ENCODE data around the gene ERCC4. TPM values are rescaled to one million over a fixed set of nuclear protein-coding genes. Genes with fewer than 3 reads are reported as not detected.
"Not testable (repeated sequence)": the region's sequence is repeated elsewhere in the genome, so short reads cannot be mapped to it uniquely, and the experiment has no call there.

ERCC4 gene
- total RNA-seq = 5.2 TPM

DNA sequence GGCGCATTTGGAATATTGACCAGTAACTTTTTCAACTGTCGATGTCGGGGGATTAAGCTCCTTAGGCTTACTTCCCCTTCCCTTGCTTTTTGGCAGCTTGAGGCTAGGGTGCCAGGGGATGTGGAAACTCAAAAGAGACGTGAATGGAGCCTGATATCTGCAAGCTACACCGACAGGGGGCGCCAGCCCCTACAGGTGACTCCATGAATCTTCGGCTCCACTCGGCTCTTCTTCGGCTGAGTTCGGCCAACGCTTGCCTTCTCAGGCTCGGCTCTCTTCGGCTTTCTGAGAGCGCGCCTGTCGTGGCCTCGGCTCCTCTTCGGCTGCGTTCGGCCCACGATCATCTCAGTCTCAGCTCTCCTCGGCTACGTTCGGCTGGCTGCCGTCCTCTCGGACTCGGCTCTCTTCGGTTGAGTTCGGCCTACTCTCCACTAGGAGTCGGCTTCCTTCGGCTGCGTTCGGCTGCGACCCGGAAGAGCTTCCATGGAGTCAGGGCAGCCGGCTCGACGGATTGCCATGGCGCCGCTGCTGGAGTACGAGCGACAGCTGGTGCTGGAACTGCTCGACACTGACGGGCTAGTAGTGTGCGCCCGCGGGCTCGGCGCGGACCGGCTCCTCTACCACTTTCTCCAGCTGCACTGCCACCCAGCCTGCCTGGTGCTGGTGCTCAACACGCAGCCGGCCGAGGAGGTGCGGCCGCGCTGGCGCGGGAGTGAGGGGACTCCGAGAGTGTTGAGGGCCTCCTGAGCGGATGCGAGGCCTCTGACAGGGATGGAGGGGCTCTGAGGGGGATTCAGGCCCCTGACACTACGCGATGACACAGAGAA, at the start of gene ERCC4:
Gene ERCC4, plus strand, starts transcription at position 472 of the 827 bp plus-strand sequence. Its CDS starts 12 bp downstream, at position 484.
- ATAC-seq (peak; percentile 95), DNase-seq (ENCODE audit: low spot score) (peak; percentile 100)

DNA sequence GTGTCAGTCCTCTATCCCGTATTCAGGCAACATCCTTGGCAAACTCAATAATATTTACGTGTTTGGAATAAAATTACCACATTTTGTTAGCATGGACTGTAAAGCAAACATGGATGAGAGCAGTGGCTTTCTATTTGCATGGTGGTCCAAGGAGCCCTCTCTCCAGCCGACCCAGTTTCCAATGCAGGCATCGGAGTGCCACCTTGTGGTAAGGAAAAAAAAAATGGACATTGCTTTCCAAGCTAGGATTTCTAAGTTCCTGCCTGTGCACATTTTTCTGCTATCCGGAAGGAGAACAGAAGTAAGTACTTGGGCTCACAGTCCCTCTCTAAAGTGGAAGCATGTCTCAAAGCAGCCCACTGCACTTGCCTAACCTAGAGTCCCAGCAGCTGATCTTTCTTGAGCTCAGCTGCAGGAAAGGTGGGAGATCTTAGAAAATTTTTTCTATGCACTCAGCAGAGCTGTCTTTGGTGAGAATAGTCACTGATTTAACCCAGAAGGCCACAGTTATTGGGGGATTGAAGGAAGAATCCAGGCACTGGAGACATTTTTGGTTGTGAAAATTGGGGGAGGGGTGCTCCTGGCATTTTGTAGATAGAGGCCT, 46.0 kb upstream of the ERCC4 start:
- ATAC-seq (peak; percentile 68), DNase-seq (ENCODE audit: low spot score) (no peak)

DNA sequence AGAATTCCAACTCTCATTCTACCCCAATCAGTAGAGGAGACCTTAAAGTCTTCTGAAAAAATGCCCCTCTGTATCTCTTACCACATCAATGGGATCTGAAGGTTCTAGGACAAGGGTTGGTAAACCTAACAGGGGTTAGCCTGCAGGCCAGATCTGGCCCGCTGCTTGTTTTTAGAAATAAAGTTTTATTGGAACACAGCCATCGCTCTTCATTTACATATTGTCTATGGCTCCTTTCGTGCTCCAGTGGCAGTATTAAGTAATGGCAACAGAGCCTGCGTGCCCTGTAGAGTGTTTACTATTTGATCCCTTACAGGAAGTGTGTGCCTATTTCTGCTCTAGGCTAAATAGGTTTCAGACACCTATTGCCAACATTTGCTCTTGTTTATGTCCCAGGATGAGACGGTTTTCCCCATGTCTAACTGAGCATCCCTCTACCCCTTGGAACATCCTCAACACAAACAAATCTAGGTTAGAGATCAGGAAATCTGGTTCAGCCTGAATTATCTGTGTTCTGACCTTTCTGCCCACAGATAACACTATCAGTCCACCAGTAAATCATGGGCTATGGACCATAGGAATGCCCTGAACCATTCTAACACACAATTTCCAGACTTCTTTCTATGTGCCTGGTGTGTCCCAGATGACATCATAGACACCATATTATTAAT, 44.2 kb upstream of the ERCC4 start:
- DNase-seq (ENCODE audit: low spot score) (no peak), ATAC-seq (no peak)

DNA sequence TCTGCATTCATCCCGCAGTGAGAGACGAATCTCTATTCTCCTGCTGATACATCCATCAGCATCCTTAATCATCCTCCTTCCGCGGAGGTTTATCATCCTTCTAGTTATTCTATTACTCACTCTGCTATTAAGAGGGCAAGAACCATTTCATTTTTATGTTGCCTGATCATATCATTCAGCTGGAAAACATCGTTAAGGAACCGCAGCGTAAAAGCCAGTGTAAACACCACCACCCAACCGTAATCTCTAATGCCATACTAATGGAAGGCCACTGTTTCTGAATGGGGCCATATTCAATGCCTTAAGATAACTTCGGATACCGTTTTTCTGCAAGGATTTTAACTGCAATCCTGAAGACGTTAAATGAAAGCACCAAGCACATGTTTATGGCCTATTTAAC, 36.7 kb upstream of the ERCC4 start:
- DNase-seq (ENCODE audit: low spot score) (no peak), ATAC-seq (no peak)

DNA sequence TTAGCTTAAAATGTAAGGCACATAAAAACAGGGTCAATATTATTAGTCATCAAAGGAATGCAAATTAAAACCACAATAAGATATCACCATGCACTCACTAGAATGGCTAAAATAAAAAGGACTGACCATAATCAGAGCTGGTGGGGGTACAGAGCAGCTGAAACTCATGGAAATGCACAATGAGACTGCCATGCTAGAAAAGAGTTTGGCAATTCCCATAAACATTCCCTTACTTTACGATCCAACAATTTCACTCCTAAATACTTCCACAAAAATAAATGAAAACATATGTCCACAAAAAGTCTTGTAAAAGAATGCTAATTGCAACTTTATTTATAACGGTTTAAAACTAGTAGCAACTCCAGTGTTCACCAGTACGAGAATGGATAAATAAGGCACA, 36.1 kb upstream of the ERCC4 start:
- ATAC-seq (no peak), DNase-seq (ENCODE audit: low spot score) (no peak)

DNA sequence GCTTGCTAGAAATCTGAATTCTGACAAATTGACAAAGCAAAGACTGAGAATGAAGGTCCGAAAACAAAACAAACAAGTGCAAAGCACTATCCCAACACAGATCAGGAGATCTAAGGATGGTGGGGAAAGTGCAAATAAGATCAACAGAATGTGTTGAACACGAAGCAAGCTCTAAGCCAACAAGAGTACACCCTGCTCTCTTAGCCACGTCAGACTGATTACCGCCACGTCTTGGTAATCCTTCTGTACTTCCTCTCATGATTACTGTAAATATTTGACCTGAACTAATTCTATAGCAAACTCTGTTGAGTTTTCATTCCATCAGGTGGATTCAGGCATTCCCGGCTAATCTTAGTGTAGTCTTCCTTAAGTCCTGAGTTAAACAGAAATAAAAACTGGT, 34.3 kb upstream of the ERCC4 start:
- no peak for ATAC-seq
- DNase-seq (ENCODE audit: low spot score) = no peak

DNA sequence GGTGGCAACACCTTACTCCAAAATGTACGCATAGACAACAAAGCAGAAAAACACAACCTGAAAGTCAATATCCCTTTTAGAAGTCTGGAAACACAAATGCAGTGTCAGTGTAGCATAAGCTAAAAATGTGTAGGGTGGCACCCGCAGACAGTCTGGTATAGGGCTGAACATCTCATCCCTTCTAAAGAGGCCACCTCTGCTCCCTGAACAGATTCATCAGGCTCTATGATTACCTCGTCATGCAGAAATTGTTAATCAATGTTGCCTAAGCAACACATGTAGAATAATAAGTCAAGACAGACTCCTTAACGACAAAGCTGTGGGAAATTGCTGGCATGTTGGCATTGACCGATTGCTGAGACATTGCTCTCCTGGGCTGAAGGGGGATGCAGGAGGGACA, 33.3 kb upstream of the ERCC4 start:
- DNase-seq (ENCODE audit: low spot score) = no peak
- no peak for ATAC-seq

DNA sequence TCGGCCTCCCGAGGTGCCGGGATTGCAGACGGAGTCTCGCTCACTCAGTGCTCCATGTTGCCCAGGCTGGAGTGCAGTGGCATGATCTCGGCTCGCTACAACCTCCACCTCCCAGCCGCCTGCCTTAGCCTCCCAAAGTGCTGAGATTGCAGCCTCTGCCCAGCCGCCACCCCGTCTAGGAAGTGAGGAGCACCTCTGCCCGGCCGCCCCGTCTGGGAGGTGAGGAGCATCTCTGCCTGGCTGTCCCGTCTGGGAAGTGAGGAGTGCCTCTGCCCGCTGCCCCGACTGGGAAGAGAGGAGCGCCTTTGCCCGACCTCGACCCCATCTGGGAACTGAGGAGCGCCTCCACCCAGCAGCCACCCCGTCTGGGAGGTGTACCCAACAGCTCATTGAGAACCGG, 30.6 kb upstream of the ERCC4 start:
- not testable (repeated sequence) for DNase-seq (ENCODE audit: low spot score); ATAC-seq

DNA sequence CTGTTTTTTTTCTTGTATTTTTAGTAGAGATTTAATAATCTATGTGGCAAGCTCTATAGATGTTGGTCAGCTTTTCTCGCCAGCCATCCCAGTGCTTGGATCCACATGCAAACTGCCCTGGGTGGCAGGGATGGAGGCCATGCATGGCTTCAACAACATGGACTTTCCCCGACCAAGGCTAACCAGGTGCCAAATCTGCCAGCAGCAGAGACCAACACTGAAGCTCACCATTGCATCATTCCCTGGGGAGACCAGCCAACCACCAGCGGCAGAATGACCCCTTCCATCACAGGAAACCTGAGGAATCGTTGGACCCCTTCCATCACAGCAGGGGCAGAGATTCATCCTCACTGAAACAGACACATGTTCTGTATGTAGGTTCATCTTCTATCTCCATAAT, 27.7 kb upstream of the ERCC4 start:
- ATAC-seq (peak; percentile 96), DNase-seq (ENCODE audit: low spot score) (peak; percentile 78)

DNA sequence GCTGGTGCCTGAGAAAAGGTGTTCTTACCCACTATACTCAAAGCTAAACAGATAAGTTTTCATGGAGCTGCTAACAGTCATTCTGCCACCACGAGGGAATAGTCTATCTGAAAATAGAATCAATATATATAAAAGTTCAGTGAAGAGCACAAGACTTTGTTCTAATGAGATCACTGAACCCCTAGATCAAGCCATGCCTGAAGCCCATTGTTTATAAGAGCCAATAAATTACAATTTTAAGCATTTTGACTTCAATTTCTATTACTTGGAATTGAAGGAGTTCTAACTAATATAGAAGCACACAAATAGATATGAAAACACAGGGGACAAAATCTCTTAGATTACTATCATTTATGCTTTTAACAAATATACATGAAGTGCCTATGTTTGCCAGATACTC, 24.4 kb upstream of the ERCC4 start:
- ATAC-seq (no peak), DNase-seq (ENCODE audit: low spot score) (no peak)

DNA sequence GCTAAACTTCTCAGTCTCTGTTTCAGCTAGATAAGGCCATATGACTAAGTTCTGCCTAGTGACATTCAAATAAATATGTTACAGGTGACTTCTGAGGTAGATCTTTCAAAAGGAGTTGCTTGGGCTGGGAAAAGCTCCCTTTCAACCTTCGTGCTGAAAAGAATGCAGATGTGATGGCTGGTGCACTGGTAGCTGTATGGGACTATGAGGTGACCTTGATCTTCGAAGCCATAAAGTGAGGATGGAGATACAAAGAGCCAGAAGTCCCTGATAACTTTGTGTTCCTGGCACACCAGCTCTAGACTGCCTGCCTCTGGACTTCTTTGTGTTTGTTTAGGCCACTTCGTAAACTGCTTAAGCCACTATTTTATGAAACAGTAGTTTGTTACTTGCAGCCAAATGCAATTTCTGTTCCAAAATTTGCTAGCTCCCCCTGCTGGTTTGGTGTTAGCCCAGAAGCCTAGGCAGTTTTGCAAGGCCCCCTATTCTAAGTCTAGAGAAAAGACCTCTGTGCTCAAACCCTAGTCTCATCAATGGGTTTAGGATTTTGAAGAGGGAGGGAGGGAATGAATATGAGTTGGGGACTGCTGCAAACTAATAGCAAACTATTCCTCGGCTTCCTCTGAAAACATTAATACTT, 23.3 kb upstream of the ERCC4 start:
- ATAC-seq (no peak), DNase-seq (ENCODE audit: low spot score) (no peak)

DNA sequence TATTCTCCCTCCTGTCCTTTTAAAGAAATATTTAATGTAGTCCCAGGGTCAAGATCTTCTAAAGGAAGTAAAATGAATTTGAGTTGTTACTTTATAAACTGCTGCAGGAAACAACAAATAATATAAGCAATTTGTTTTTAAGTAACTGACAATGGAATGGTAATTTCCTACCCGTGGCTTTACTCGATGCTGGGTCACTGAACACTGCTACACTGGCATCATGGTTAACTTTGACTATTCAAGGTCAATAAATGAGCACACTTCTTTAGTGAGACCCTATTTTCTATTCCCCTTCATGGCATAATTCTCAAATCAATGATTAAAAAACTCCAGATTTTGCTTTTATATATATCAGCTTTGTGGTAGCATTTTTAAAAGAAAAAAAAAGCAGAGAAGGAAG, 22.1 kb upstream of the ERCC4 start:
- no peak for ATAC-seq
- no peak for DNase-seq (ENCODE audit: low spot score)

DNA sequence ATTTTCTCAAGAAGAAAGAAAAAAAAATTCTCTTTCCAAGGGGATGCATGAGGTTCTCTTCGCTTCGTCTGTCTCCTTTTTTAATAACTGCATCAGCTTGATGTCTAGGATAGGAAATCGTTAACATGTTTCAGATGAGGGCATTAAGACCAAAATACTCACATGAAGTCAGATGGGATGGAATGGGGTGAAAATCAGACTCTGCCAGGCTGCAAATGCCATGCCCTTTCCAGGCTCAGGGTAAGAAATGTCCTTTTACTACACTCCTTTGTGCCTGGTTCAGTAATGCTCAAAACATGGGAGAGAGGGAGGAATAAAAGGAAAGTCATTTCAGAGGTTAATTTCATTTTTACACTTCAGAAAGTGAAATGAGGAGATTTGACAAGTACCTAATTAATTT, 21.7 kb upstream of the ERCC4 start:
- DNase-seq (ENCODE audit: low spot score) = no peak
- ATAC-seq = no peak

DNA sequence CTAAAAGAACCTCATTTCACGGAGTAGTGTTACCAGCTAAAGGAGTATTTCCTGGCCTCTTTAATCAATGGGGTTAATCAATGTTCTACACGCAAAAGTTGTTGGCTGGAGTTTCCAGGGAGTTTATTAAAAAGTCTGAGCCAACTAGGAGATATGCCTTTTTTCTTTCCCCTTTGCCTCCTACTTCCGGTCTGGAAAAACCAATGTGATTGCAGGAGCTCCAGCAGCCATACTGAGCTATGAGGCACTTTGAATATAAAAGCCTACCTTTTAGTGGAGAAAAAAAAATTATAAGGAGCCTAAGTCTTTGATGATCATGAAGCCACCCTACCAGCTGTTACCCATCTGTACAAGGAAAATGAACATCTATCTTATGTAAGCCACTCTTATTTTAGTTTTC, 17.9 kb upstream of the ERCC4 start:
- DNase-seq (ENCODE audit: low spot score) (no peak), ATAC-seq (no peak)

DNA sequence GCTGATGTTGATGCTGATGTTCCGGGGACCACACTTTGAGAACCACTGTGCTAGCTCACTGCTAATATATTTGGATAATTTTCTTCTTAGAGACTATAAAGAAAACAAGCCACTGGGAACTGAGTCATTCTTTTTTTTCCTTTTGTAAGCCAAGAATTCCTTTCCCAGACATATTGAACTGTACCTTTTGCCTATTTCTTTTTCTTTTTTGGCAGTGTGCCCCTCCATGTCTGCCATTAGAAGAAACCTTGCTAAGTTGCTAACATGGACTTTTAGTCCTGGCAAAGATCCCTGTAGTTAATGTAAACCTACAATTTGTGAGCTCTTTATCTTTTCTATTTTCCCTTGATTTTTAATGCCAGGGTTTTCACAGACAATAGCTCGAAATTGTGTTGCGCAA, 17.3 kb upstream of the ERCC4 start:
- DNase-seq (ENCODE audit: low spot score) = no peak
- ATAC-seq = peak; percentile 27

DNA sequence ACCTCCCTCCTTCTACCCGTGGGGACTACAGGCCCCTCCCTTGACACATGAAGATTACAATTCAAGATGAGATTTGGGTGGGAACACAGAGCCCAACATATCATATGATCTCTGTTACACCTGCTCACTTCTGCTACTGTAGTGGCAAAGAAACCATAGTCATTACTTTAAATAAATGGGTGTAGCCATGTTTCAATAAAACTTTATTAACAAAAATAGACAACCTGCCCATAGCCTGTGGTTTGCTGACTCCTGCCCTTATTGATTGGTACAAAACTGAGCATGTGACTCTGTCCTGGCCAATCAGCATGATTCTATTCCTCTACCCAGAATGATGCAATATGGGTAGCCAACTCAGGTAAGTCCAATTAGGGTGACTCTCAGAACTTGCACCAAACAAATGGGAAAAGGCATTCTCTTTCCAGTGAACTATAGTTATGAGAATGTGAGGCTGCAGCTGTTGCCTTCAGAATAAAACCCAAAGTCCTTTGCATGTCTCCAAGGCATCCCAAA, 15.7 kb upstream of the ERCC4 start:
- no peak for DNase-seq (ENCODE audit: low spot score)
- ATAC-seq = no peak

DNA sequence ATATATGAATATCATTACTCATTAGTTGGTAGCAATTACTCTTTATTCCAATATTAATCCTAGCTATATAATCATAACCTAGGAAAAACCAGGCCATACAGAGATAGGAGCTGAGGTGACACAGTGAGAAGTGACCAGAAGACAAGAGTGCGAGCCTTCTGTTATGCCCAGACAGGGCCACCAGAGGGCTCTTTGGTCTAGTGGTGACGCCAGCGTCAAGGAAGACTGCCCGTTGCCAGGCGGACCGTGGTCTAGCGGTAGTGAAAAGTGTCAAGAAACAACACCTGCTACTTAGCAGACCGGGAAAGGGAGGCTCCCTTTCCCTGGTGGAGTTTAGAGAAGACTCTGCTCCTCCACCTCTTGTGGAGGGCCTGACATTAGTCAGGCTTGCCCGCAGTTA, 15.1 kb upstream of the ERCC4 start:
- ATAC-seq = not testable (repeated sequence)

DNA sequence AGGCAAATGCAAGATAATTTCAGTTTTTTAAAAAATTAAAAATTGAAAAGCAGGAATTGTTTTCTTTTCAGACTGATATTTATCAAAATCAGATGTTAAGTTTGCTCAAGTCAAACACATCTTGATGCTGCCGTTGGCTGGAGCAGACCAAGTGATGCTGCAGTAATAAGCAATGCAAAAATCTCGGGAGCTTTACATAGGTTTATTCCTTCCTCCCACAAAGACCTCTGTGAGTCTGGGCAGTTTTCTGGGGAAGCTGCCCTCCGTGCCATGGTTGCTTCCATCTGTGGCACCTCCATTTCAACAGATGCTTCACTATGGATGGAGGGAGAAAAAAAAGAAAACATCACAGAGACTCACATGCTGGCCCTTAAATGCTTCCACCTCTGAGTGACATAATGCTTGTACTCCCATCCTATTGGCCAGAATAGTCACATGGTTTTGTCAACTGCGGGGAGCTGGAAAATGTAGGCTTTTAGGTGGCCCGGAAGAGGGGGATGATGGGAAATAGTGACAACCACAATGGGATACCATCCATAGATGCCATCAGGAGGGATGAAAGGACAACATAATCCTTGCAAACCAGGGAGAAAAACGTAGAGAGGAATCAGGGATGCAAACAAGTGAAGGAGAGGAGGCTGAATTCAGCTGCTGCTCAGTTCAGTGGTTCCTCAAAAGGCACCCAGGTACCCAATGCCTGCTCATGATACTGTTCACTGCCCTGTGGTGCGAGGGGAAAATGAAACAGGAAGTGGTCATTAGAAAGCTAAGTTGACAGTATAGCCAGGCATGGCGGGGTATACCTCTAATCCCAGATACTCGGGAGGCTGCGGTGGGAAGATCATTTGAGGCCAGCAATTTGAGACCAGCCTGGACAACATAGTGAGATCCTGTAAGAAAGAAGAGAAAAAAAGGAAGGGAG, 13.5 kb upstream of the ERCC4 start:
- DNase-seq (ENCODE audit: low spot score) (no peak), ATAC-seq (no peak)

More for the DNA sequence above, 15.1 kb upstream of the ERCC4 start:
- peak; percentile 66 for DNase-seq (ENCODE audit: low spot score)

DNA sequence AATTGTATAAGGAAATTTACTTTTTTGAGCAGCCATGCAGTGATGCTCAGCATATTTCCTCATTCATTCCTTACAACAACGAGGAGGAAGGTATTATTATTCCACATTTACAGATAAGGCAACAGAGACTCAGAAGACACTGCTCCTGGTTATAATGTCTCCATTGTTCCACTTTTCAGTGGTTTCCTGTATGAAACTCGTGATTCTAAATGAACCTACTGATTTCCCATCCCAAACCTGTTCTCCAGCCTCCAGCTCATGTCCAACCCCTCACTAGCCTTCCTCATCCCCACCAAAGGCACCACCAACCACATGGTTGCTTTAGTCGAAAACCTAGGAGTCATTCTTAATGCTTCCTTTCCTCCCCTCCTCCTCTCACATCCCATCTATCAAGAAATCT, 12.5 kb upstream of the ERCC4 start:
- DNase-seq (ENCODE audit: low spot score) (no peak), ATAC-seq (no peak)

DNA sequence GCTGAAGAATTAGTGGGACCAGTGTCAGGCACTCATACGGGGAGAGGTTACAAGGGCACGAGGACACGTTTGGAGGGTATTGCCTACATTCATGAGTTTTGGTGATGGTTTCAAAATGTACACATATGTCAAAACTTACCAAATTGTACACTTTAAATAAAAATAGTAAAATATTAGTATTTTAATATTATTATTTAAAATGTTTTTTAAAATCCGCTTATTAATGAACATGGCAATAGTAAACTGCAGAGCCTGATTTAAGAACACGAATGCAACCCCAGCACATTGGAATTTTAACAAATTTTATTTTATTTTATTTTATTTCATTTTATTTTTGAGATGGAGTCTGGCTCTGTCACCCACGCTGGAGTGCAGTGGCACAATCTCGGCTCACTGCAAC, 10.9 kb upstream of the ERCC4 start:
- no peak for DNase-seq (ENCODE audit: low spot score)
- no peak for ATAC-seq
